Stomach smooth muscle (tissue), 2 donors: ENCODE results near the gene UNC5B.
A peak's percentile ranks its signal among the peaks of the same experiment; 100 is the strongest.

ENCODE experiments used
- H3K27ac ChIP-seq: one replicate; pipeline ENCODE4 v1.7.0; 2013; ENCODE audit warnings: mild to moderate bottlenecking, low read length, inconsistent platforms
- H3K27me3 ChIP-seq, 2 donors: one replicate each; pipeline ENCODE4 v1.7.0; 2013; ENCODE audit warnings: low read length in 2 of 2; ENCODE audit not compliant: insufficient read depth in 2 of 2, control insufficient read depth in 1 of 2
- H3K36me3 ChIP-seq, 2 donors: one replicate each; pipeline ENCODE4 v1.7.0; 2013; ENCODE audit warnings: low read length in 2 of 2; ENCODE audit not compliant: control insufficient read depth in 2 of 2, insufficient read depth in 2 of 2
- H3K4me1 ChIP-seq: one replicate; pipeline ENCODE4 v1.7.0; 2013; ENCODE audit warnings: low read length; ENCODE audit not compliant: control insufficient read depth, insufficient read depth
- H3K4me3 ChIP-seq, 2 donors: one replicate each; pipeline ENCODE4 v1.7.0; 2013; ENCODE audit warnings: low read length in 2 of 2
- H3K9ac ChIP-seq, 2 donors: one replicate each; pipeline ENCODE4 v1.7.0; 2013; ENCODE audit warnings: low read length in 2 of 2, mild to moderate bottlenecking in 1 of 2
- H3K9me3 ChIP-seq, 2 donors: one replicate each; pipeline ENCODE4 v1.7.0; 2013; ENCODE audit warnings: low read length in 2 of 2; ENCODE audit not compliant: control insufficient read depth in 2 of 2
- donor health status: healthy.
- donor health status: Pancreatic carcinoma.

UNC5B gene

GRCh38 chr10:71265201-71265575 is 52.8 kb downstream of the UNC5B start:
- no peaks in the 10 kb centered on the region for H3K9me3 ChIP-seq
- no peak overlapping the region for H3K9ac ChIP-seq
- H3K4me3 ChIP-seq = no peak overlapping the region
- H3K36me3 ChIP-seq = no peaks in the 10 kb centered on the region
- no peaks in the 10 kb centered on the region for H3K27me3 ChIP-seq
- H3K4me1 ChIP-seq = peaks cover 77% of the 10 kb centered on the region
- H3K27ac ChIP-seq = peak overlapping the region; percentile 87

GRCh38 chr10:71265618-71266146 is 53.3 kb downstream of the UNC5B start:
- Histone ChIP-seq H3K27ac (peak overlapping the region; percentile 87), H3K9ac (peak overlapping the region in 1 of 2 donors; percentile 42), H3K4me3 (peak overlapping the region in 1 of 2 donors; percentile 44), H3K27me3 (no peaks in the 10 kb centered on the region), H3K4me1 (peaks cover 76% of the 10 kb centered on the region), H3K36me3 (no peaks in the 10 kb centered on the region), H3K9me3 (no peaks in the 10 kb centered on the region)

- Histone ChIP-seq H3K27me3 (no peaks in the 10 kb centered on the region), H3K4me1 (peaks cover 70% of the 10 kb centered on the region), H3K27ac (peak overlapping the region; percentile 87), H3K9ac (peak overlapping the region; percentile 6 to 47), H3K9me3 (no peaks in the 10 kb centered on the region), H3K4me3 (peak overlapping the region in 1 of 2 donors; percentile 44), H3K36me3 (no peaks in the 10 kb centered on the region)
These were observed 54.0 kb downstream of the UNC5B start for GRCh38 chr10:71266147-71266917.

- Histone ChIP-seq H3K9ac (peak overlapping the region in 1 of 2 donors; percentile 6), H3K4me1 (peaks cover 65% of the 10 kb centered on the region), H3K9me3 (no peaks in the 10 kb centered on the region)
These were observed 54.6 kb downstream of the UNC5B start for GRCh38 chr10:71266918-71267442.

GRCh38 chr10:71267508-71268240 is 55.3 kb downstream of the UNC5B start:
- Histone ChIP-seq H3K27ac (peak overlapping the region; percentile 87), H3K36me3 (no peaks in the 10 kb centered on the region), H3K9me3 (no peaks in the 10 kb centered on the region), H3K4me3 (no peak overlapping the region), H3K27me3 (no peaks in the 10 kb centered on the region), H3K4me1 (peaks cover 61% of the 10 kb centered on the region), H3K9ac (no peak overlapping the region)

More at GRCh38 chr10:71266918-71267442, 54.6 kb downstream of the UNC5B start:
- H3K4me3 ChIP-seq = no peak overlapping the region
- no peaks in the 10 kb centered on the region for H3K27me3 ChIP-seq
- H3K27ac ChIP-seq = peak overlapping the region; percentile 87
- H3K36me3 ChIP-seq = no peaks in the 10 kb centered on the region

- Histone ChIP-seq H3K4me1 (peaks cover 55% of the 10 kb centered on the region), H3K27ac (peak overlapping the region; percentile 87), H3K9ac (peak overlapping the region in 1 of 2 donors; percentile 47), H3K4me3 (no peak overlapping the region), H3K27me3 (no peaks in the 10 kb centered on the region), H3K36me3 (no peaks in the 10 kb centered on the region), H3K9me3 (no peaks in the 10 kb centered on the region)
These were observed 55.9 kb downstream of the UNC5B start for GRCh38 chr10:71268247-71268691.

- Histone ChIP-seq H3K9ac (peak overlapping the region in 1 of 2 donors; percentile 47), H3K4me1 (peaks cover 55% of the 10 kb centered on the region), H3K27me3 (no peaks in the 10 kb centered on the region), H3K4me3 (no peak overlapping the region), H3K36me3 (no peaks in the 10 kb centered on the region), H3K9me3 (no peaks in the 10 kb centered on the region), H3K27ac (peak overlapping the region; percentile 87)
These were observed 56.4 kb downstream of the UNC5B start for GRCh38 chr10:71268758-71269157.

- Histone ChIP-seq H3K9me3 (no peaks in the 10 kb centered on the region), H3K27me3 (no peaks in the 10 kb centered on the region), H3K27ac (peak overlapping the region; percentile 87), H3K4me1 (peaks cover 55% of the 10 kb centered on the region), H3K9ac (no peak overlapping the region), H3K4me3 (no peak overlapping the region), H3K36me3 (no peaks in the 10 kb centered on the region)
These were observed 57.2 kb downstream of the UNC5B start for GRCh38 chr10:71269301-71270288.

- Histone ChIP-seq H3K27me3 (no peaks in the 10 kb centered on the region), H3K4me3 (no peak overlapping the region), H3K27ac (no peak overlapping the region), H3K9me3 (no peaks in the 10 kb centered on the region), H3K4me1 (peaks cover 50% of the 10 kb centered on the region), H3K9ac (no peak overlapping the region), H3K36me3 (no peaks in the 10 kb centered on the region)
These were observed 58.2 kb downstream of the UNC5B start for GRCh38 chr10:71270301-71271220.
